HG02588 (cell line): ENCODE measurements around the gene QSOX2.

Experiments
- ATAC-seq: cut with Tn5 transposase; IDR thresholded peaks from one replicate; pipeline ENCODE4 v1.9.1; 2021; ENCODE audit warnings: mild to moderate bottlenecking, moderate library complexity; ENCODE audit not compliant: unreplicated experiment

The QSOX2 gene

GRCh38 chr9:136178773-136179075 lies 66.9 kb downstream of the QSOX2 start:
- ATAC-seq: no peak

GRCh38 chr9:136178061-136178772 lies 67.4 kb downstream of the QSOX2 start:
- ATAC-seq: no peak

- ATAC-seq: no peak
Measured at GRCh38 chr9:136177224-136177623, 68.4 kb downstream of the QSOX2 start.

- ATAC-seq: no peak
Measured at GRCh38 chr9:136175616-136176197, 69.9 kb downstream of the QSOX2 start.

- no peak for ATAC-seq
Measured at GRCh38 chr9:136174779-136175615, 70.6 kb downstream of the QSOX2 start.

- no peak for ATAC-seq
Measured at GRCh38 chr9:136173648-136174290, 71.8 kb downstream of the QSOX2 start.

- ATAC-seq: no peak
Measured at GRCh38 chr9:136172412-136173079, 73.1 kb downstream of the QSOX2 start.

GRCh38 chr9:136171801-136172411 lies 73.7 kb downstream of the QSOX2 start:
- no peak for ATAC-seq

GRCh38 chr9:136171009-136171800 lies 74.4 kb downstream of the QSOX2 start:
- no peak for ATAC-seq

- ATAC-seq: no peak
Measured at GRCh38 chr9:136170006-136170901, 75.4 kb downstream of the QSOX2 start.

- ATAC-seq: no peak
Measured at GRCh38 chr9:136169495-136169894, 76.1 kb downstream of the QSOX2 start.

- ATAC-seq: no peak
Measured at GRCh38 chr9:136163248-136163850, 82.3 kb downstream of the QSOX2 start.

- ATAC-seq: no peak
Measured at GRCh38 chr9:136160995-136161610, 84.5 kb downstream of the QSOX2 start.

GRCh38 chr9:136160381-136160841 lies 85.2 kb downstream of the QSOX2 start:
- ATAC-seq: no peak

GRCh38 chr9:136159851-136160250 lies 85.8 kb downstream of the QSOX2 start:
- ATAC-seq: no peak

- no peak for ATAC-seq
Measured at GRCh38 chr9:136157477-136158265, 87.9 kb downstream of the QSOX2 start.
